Measurements from ENCODE around the gene SNX10. TPM values are rescaled to one million over a fixed set of nuclear protein-coding genes. Genes with fewer than 3 reads are reported as not detected.

Gene SNX10, protein sequence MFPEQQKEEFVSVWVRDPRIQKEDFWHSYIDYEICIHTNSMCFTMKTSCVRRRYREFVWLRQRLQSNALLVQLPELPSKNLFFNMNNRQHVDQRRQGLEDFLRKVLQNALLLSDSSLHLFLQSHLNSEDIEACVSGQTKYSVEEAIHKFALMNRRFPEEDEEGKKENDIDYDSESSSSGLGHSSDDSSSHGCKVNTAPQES
- 2.8 to 5.0 TPM (median 4.5 TPM) in 5 replicates for total RNA-seq (2022; extraction: Qiagen RNA extraction)

DNA sequence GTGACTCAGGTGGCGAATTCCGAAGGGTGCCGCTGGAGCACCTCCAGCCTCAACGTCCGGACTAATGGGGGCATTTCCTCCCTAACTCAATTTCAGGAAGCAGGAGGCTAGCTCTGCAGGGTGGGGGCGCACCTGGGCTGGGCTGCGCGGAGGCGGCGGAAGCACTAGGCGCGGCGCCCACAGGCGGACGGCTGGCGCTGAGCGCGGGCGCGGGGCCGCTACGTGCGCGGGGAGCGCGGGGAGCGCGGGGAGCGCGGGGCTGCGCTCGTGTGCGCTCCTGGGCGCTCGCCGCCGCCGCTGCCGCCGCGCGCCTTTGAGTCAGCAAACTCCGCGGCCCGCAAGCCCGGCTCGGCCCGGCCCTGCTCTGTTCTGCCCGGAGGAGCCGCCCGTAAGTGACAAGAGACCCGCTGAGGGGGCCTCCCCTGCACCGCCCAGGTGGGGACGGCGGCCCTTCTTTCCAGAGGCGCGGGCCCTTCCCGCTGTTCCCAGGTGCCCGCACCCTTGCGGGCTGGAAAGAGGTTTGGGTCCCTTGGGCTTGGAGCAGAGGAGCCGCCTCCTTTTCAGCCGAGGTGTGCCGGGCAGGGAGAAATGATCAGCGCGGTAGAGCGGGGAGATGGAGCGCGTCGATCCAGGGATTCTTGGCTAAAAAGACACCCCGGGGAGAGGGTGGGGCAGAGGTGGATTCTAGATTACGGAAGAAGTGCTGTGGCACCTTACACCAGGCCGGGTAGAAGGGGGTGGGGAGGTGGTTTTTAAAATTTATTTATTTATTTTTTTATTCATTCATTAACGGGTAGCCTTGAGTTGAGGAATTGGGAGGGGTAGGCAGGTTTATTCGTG lies at the start of gene SNX10:
Gene SNX10 (plus strand): TSS at position 164 of the 840 bp plus-strand sequence. CDS start 54,581 bp downstream, outside the sequence.

Other genes starting within 250 kb of the SNX10 start
- 8.2 to 10.4 TPM (median 8.6 TPM) in 5 replicates for gene NFE2L3, start 139.7 kb upstream of the SNX10 start, total RNA-seq (2022; extraction: Qiagen RNA extraction)
- 1,085 to 1,494 TPM (median 1,212 TPM) in 5 replicates for gene HNRNPA2B1, start 91.1 kb upstream of the SNX10 start, total RNA-seq (2022; extraction: Qiagen RNA extraction)
- gene CBX3, start 90.1 kb upstream of the SNX10 start, total RNA-seq (2022; extraction: Qiagen RNA extraction), result 227 to 302 TPM (median 236 TPM) in 5 replicates

All from A549 treated with CORT108297 at 1 μM for 4 hours (cell line).